ENCODE measurements around the gene DUSP28. TPM values are rescaled to one million over a fixed set of nuclear protein-coding genes. Genes with fewer than 3 reads are reported as not detected.
A peak's percentile ranks its signal among the peaks of the same experiment; 100 is the strongest.

DUSP28 gene
- total and polyA plus RNA-seq, 10 of the 15 experiments (the other 5 are each of a cell fraction or from before 2014, with no cell fraction given), result 2.5 to 12.5 (median 6.4) TPM

DNA sequence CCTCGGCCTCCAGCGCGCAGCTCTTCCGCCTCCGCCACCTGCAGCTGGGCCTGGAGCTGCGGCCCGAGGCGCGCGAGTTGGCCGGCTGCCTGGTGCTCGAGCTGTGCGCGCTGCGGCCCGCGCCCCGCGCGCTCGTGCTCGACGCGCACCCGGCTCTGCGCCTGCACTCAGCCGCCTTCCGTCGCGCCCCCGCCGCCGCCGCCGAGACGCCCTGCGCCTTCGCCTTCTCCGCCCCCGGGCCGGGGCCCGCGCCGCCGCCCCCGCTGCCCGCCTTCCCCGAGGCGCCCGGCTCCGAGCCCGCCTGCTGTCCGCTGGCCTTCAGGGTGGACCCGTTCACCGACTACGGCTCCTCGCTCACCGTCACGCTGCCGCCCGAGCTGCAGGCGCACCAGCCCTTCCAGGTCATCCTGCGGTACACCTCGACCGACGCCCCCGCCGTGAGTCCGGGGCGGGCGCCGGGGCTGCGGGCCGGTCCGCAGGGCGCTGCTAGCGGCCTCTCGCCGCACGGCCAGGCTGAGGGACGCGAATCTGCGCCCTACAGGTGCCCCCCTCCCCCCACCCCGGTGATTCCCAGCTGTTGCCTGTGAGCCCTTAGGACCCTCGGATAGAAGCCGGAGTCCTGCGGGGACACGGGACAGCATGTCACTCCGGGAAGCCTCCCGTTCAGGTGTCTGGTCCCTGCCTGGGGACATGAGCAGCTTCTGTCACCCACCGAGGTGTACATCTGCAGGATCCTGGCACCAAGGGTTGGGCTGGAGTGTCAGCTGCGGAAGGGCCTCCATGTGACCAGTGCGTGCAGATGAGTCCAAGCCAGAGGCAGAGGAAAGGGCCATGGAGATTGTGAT is 8.7 kb downstream of the DUSP28 start (continued):
- TF ChIP-seq, protein P1, sequence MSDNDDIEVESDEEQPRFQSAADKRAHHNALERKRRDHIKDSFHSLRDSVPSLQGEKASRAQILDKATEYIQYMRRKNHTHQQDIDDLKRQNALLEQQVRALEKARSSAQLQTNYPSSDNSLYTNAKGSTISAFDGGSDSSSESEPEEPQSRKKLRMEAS (IDR thresholded peaks at IDR 0.05; ENCODE audit: low read depth, low read length), result peak; percentile 38; the same call in 1 of the 2 replicates
- no peak for TF ChIP-seq SREBF2 (IDR thresholded peaks at IDR 0.05; ENCODE audit: low read length)
- TF ChIP-seq RELA (IDR thresholded peaks at IDR 0.05; ENCODE audit: borderline replicate concordance, partially characterized antibody), result no peak
- no peak for TF ChIP-seq TBL1XR1 (IDR thresholded peaks at IDR 0.05; ENCODE audit: low read depth, low read length)
- TF ChIP-seq MYB (IDR thresholded peaks at IDR 0.05; ENCODE audit: borderline replicate concordance, low read depth, low read length), result no peak
- no peak for TF ChIP-seq SUZ12 (IDR thresholded peaks at IDR 0.05; ENCODE audit: unreplicated experiment)
- no peak for TF ChIP-seq GABPA (IDR thresholded peaks at IDR 0.05; ENCODE audit: low read depth)
- TF ChIP-seq CBFB (IDR thresholded peaks at IDR 0.05; ENCODE audit: low read depth), result no peak
- TF ChIP-seq IKZF1 (conservative IDR thresholded peaks at IDR 0.05), result peak; percentile 56; the same call in 1 of the 2 replicates
- TF ChIP-seq KAT2A (conservative IDR thresholded peaks at IDR 0.05; ENCODE audit: control insufficient read depth, low read depth, low read length), result no peak
- TF ChIP-seq EGR1 (IDR thresholded peaks at IDR 0.05; ENCODE audit: borderline replicate concordance in 1 of 2, low read depth in 2 of 2, low read length in 2 of 2), result peak in 1 of 2 experiments; percentile 84; a peak in 2 of 3 replicates
- no peak for TF ChIP-seq ZNF622 (IDR thresholded peaks at IDR 0.05)
- no peak for TF ChIP-seq CBX5 (IDR thresholded peaks at IDR 0.05; ENCODE audit: low read depth)
- TF ChIP-seq, protein P2, sequence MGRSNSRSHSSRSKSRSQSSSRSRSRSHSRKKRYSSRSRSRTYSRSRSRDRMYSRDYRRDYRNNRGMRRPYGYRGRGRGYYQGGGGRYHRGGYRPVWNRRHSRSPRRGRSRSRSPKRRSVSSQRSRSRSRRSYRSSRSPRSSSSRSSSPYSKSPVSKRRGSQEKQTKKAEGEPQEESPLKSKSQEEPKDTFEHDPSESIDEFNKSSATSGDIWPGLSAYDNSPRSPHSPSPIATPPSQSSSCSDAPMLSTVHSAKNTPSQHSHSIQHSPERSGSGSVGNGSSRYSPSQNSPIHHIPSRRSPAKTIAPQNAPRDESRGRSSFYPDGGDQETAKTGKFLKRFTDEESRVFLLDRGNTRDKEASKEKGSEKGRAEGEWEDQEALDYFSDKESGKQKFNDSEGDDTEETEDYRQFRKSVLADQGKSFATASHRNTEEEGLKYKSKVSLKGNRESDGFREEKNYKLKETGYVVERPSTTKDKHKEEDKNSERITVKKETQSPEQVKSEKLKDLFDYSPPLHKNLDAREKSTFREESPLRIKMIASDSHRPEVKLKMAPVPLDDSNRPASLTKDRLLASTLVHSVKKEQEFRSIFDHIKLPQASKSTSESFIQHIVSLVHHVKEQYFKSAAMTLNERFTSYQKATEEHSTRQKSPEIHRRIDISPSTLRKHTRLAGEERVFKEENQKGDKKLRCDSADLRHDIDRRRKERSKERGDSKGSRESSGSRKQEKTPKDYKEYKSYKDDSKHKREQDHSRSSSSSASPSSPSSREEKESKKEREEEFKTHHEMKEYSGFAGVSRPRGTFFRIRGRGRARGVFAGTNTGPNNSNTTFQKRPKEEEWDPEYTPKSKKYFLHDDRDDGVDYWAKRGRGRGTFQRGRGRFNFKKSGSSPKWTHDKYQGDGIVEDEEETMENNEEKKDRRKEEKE (IDR thresholded peaks at IDR 0.05), result no peak
- TF ChIP-seq ZNF24 (IDR thresholded peaks at IDR 0.05), result no peak
- TF ChIP-seq RAD21 (IDR thresholded peaks at IDR 0.05; ENCODE audit: insufficient read depth, low read depth, low read length), result no peak
- TF ChIP-seq, protein P3, sequence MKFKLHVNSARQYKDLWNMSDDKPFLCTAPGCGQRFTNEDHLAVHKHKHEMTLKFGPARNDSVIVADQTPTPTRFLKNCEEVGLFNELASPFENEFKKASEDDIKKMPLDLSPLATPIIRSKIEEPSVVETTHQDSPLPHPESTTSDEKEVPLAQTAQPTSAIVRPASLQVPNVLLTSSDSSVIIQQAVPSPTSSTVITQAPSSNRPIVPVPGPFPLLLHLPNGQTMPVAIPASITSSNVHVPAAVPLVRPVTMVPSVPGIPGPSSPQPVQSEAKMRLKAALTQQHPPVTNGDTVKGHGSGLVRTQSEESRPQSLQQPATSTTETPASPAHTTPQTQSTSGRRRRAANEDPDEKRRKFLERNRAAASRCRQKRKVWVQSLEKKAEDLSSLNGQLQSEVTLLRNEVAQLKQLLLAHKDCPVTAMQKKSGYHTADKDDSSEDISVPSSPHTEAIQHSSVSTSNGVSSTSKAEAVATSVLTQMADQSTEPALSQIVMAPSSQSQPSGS (IDR thresholded peaks at IDR 0.05; ENCODE audit: low read length), result no peak
- no peak for TF ChIP-seq ZNF384 (IDR thresholded peaks at IDR 0.05; ENCODE audit: borderline replicate concordance, low read depth, low read length)
- TF ChIP-seq, protein P4, sequence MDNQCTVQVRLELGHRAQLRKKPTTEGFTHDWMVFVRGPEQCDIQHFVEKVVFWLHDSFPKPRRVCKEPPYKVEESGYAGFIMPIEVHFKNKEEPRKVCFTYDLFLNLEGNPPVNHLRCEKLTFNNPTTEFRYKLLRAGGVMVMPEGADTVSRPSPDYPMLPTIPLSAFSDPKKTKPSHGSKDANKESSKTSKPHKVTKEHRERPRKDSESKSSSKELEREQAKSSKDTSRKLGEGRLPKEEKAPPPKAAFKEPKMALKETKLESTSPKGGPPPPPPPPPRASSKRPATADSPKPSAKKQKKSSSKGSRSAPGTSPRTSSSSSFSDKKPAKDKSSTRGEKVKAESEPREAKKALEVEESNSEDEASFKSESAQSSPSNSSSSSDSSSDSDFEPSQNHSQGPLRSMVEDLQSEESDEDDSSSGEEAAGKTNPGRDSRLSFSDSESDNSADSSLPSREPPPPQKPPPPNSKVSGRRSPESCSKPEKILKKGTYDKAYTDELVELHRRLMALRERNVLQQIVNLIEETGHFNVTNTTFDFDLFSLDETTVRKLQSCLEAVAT (IDR thresholded peaks at IDR 0.05), result no peak
- TF ChIP-seq, protein P5, sequence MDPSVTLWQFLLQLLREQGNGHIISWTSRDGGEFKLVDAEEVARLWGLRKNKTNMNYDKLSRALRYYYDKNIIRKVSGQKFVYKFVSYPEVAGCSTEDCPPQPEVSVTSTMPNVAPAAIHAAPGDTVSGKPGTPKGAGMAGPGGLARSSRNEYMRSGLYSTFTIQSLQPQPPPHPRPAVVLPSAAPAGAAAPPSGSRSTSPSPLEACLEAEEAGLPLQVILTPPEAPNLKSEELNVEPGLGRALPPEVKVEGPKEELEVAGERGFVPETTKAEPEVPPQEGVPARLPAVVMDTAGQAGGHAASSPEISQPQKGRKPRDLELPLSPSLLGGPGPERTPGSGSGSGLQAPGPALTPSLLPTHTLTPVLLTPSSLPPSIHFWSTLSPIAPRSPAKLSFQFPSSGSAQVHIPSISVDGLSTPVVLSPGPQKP (IDR thresholded peaks at IDR 0.05; ENCODE audit: low read depth, low read length), result no peak
- peak; percentile 82 for TF ChIP-seq LARP7 (IDR thresholded peaks at IDR 0.05)
- no peak for TF ChIP-seq MXI1 (IDR thresholded peaks at IDR 0.05; ENCODE audit: low read depth, low read length)
- TF ChIP-seq NRF1 (conservative IDR thresholded peaks at IDR 0.05; ENCODE audit: low read depth, low read length), result no peak
- TF ChIP-seq IRF4 (IDR thresholded peaks at IDR 0.05; ENCODE audit: low read depth, low read length), result no peak
